Gastroesophageal sphincter (tissue), 3 donors: Measurements from ENCODE around the gene TRABD2B.
"Not testable (repeated sequence)": the region's sequence is repeated elsewhere in the genome, so short reads cannot be mapped to it uniquely, and the experiment has no call there.

Source experiments
- EP300 ChIP-seq: sonication (generic); formaldehyde crosslinking; IDR thresholded peaks from one replicate; pipeline ENCODE4 v1.6.1; 2017; ENCODE audit warnings: antibody characterized with exemption, mild to moderate bottlenecking
- POLR2A ChIP-seq, 2 donors: fragments of 450-650 bp; IDR thresholded peaks; one replicate each; pipeline ENCODE4 v1.6.1; 2017; ENCODE audit warnings: antibody characterized with exemption in 2 of 2, mild to moderate bottlenecking in 2 of 2, moderate library complexity in 1 of 2
- POLR2AphosphoS5 ChIP-seq: sonication (generic); formaldehyde crosslinking; IDR thresholded peaks from one replicate; pipeline ENCODE4 v1.6.1; 2017; ENCODE audit warnings: antibody characterized with exemption
- TF ChIP-seq, protein P1 (sequence below), 4 experiments: fragments of 200-600 bp in 2 of 4; fragments of 450-650 bp in 2 of 4; sonication (generic) in 1 of 4; IDR thresholded peaks; one replicate each; pipeline ENCODE4 v1.5.1; 2017 to 2019; ENCODE audit warnings: antibody characterized with exemption in 4 of 4, mild to moderate bottlenecking in 2 of 4, moderate library complexity in 2 of 4

GRCh38 chr1:47961835-47962234, 35.4 kb downstream of the TRABD2B start:
- TF ChIP-seq, protein P1, sequence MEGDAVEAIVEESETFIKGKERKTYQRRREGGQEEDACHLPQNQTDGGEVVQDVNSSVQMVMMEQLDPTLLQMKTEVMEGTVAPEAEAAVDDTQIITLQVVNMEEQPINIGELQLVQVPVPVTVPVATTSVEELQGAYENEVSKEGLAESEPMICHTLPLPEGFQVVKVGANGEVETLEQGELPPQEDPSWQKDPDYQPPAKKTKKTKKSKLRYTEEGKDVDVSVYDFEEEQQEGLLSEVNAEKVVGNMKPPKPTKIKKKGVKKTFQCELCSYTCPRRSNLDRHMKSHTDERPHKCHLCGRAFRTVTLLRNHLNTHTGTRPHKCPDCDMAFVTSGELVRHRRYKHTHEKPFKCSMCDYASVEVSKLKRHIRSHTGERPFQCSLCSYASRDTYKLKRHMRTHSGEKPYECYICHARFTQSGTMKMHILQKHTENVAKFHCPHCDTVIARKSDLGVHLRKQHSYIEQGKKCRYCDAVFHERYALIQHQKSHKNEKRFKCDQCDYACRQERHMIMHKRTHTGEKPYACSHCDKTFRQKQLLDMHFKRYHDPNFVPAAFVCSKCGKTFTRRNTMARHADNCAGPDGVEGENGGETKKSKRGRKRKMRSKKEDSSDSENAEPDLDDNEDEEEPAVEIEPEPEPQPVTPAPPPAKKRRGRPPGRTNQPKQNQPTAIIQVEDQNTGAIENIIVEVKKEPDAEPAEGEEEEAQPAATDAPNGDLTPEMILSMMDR (IDR thresholded peaks at IDR 0.05), result not testable (repeated sequence)
- not testable (repeated sequence) for TF ChIP-seq POLR2A (IDR thresholded peaks at IDR 0.05); EP300; POLR2AphosphoS5
